ENCODE data around the gene ARF3. TPM values are rescaled to one million over a fixed set of nuclear protein-coding genes. Genes with fewer than 3 reads are reported as not detected.

Gene ARF3
- polyA plus RNA-seq, 2 of the 4 experiments (the other 2 are of a cell fraction): 138 to 287 TPM

- CTCF ChIA-PET: interaction anchor here (1.5 to 77.5 kb wide), 5 partner anchors 11 to 90 kb away, joined by 4 to 2584 read pairs (median 16); partner anchors contain the start of genes ARF3, DDN, FKBP11 and PRKAG1
- no peak for FAIRE-seq
Measured at GRCh38 chr12:48943221-48943620, 14.1 kb downstream of the ARF3 start.

GRCh38 chr12:48940181-48940580, 17.1 kb downstream of the ARF3 start:
- DNase-seq (ENCODE audit: low read depth in 1 of 2, low spot score in 1 of 2): no peak
- TF ChIP-seq CTCF (IDR thresholded peaks at IDR 0.05) (no peak), PBX3 (IDR thresholded peaks at IDR 0.05) (no peak), GATA3 (IDR thresholded peaks at IDR 0.05; ENCODE audit: borderline replicate concordance) (no peak), MAZ (IDR thresholded peaks at IDR 0.05; ENCODE audit: borderline replicate concordance, low read depth, low read length) (no peak), HOXB5 (CRISPR knock-in tag; IDR thresholded peaks at IDR 0.05) (no peak), KDM5A (IDR thresholded peaks at IDR 0.05) (no peak), RCOR1 (IDR thresholded peaks at IDR 0.05; ENCODE audit: low read depth, low read length) (no peak), EHMT2 (IDR thresholded peaks at IDR 0.05; ENCODE audit: low read depth) (no peak), CBX8 (IDR thresholded peaks at IDR 0.05) (no peak), NR3C1 (IDR thresholded peaks at IDR 0.05) (no peak), CHD4 (IDR thresholded peaks at IDR 0.05; ENCODE audit: borderline replicate concordance) (no peak), FOSB (CRISPR knock-in tag; IDR thresholded peaks at IDR 0.05) (no peak), CBX2 (IDR thresholded peaks at IDR 0.05; ENCODE audit: borderline replicate concordance, low read depth) (no peak), ZNF302 (CRISPR knock-in tag; IDR thresholded peaks at IDR 0.05) (no peak), BCL3 (IDR thresholded peaks at IDR 0.05) (no peak), CHD2 (IDR thresholded peaks at IDR 0.05; ENCODE audit: low read length, partially characterized antibody) (no peak), POLR2AphosphoS2 (conservative IDR thresholded peaks at IDR 0.05; ENCODE audit: low read length) (no peak), NPAS2 (CRISPR knock-in tag; IDR thresholded peaks at IDR 0.05; ENCODE audit: borderline replicate concordance) (no peak), HEYL (CRISPR knock-in tag; IDR thresholded peaks at IDR 0.05) (no peak)
- ChIA-PET CTCF (interaction anchor here (1.0 to 70.2 kb wide), 8 partner anchors 15 to 125 kb away, joined by 3 to 2584 read pairs (median 8); partner anchors contain the start of genes ARF3, DDN, DDX23 and FKBP11), POLR2A (interaction anchor here (0.8 kb wide), 1 partner anchor 17 kb away, joined by 3 read pairs; the partner anchor contains the start of gene ARF3)
- no peak for FAIRE-seq
- H3K9me3 ChIP-seq: no peaks in the 10 kb centered on the region
- H3K4me1 ChIP-seq: no peaks in the 10 kb centered on the region
- H3K27ac ChIP-seq: no peak overlapping the region
- no peak overlapping the region for H3K4me2 ChIP-seq
- H3K4me3 ChIP-seq: no peak overlapping the region
- no peak for ATAC-seq
- 86% methylated on average over 3 of the region's 3 CpGs for WGBS (ENCODE audit: missing lambda C conversion rate)

More at GRCh38 chr12:48943221-48943620, 14.1 kb downstream of the ARF3 start:
- POLR2A ChIA-PET: interaction anchor here (1.2 kb wide), 1 partner anchor 14 kb away, joined by 4 read pairs; the partner anchor contains the start of gene ARF3
- Histone ChIP-seq H3K4me1 (no peaks in the 10 kb centered on the region), H3K9me3 (no peaks in the 10 kb centered on the region), H3K4me2 (no peak overlapping the region), H3K4me3 (no peak overlapping the region), H3K27ac (no peak overlapping the region)
- ATAC-seq (no peak), DNase-seq (ENCODE audit: low read depth in 1 of 2, low spot score in 1 of 2) (no peak)
- TF ChIP-seq SMC3 (IDR thresholded peaks at IDR 0.05) (no peak), EHMT2 (IDR thresholded peaks at IDR 0.05; ENCODE audit: low read depth) (no peak), E2F6 (IDR thresholded peaks at IDR 0.05; ENCODE audit: borderline replicate concordance, low read depth) (no peak), HDAC2 (IDR thresholded peaks at IDR 0.05) (no peak), RFX5 (IDR thresholded peaks at IDR 0.05) (no peak), CBX8 (IDR thresholded peaks at IDR 0.05) (no peak), ZNF302 (CRISPR knock-in tag; IDR thresholded peaks at IDR 0.05) (no peak), JUNB (IDR thresholded peaks at IDR 0.05) (no peak)
- 83% methylated on average over 4 of the region's 4 CpGs for WGBS (ENCODE audit: missing lambda C conversion rate)
